Measurements from ENCODE around the gene FLOT1.
A peak's percentile ranks its signal among the peaks of the same experiment; 100 is the strongest.

The FLOT1 gene

GRCh38 chr6:30769088-30769852 is 26.8 kb upstream of the FLOT1 start (continued):
- TF ChIP-seq ZNF280D (tag by site-specific recombination; IDR thresholded peaks at IDR 0.05) (no peak), ZNF791 (tag by site-specific recombination; IDR thresholded peaks at IDR 0.05) (no peak), KLF16 (tag by site-specific recombination; IDR thresholded peaks at IDR 0.05) (no peak; the same call in 1 of the 2 replicates), ZEB2 (tag by site-specific recombination; IDR thresholded peaks at IDR 0.05) (peak; percentile 93), ZBTB8A (tag by site-specific recombination; IDR thresholded peaks at IDR 0.05) (no peak), ZBTB17 (tag by site-specific recombination; IDR thresholded peaks at IDR 0.05) (peak; percentile 78), IKZF3 (tag by site-specific recombination; IDR thresholded peaks at IDR 0.05) (0 out of 2 replicates have a peak, but pooled peaks have one; percentile 30), SALL2 (tag by site-specific recombination; IDR thresholded peaks at IDR 0.05; ENCODE audit: borderline replicate concordance) (no peak), ZNF670 (tag by site-specific recombination; IDR thresholded peaks at IDR 0.05; ENCODE audit: low read depth) (no peak), ZNF701 (tag by site-specific recombination; IDR thresholded peaks at IDR 0.05) (no peak), ZNF138 (tag by site-specific recombination; IDR thresholded peaks at IDR 0.05; ENCODE audit: borderline replicate concordance) (no peak), SP3 (tag by site-specific recombination; IDR thresholded peaks at IDR 0.05) (peak; percentile 59), ZNF549 (tag by site-specific recombination; IDR thresholded peaks at IDR 0.05) (no peak), ZNF76 (tag by site-specific recombination; IDR thresholded peaks at IDR 0.05; ENCODE audit: borderline replicate concordance, low read depth) (peak; percentile 58; the same call in 1 of the 2 replicates), TCF7L2 (IDR thresholded peaks at IDR 0.05; ENCODE audit: borderline replicate concordance, low read depth, low read length) (no peak), ZNF404 (tag by site-specific recombination; IDR thresholded peaks at IDR 0.05) (no peak), ZNF24 (tag by site-specific recombination; IDR thresholded peaks at IDR 0.05) (peak; percentile 97), ZBTB48 (tag by site-specific recombination; IDR thresholded peaks at IDR 0.05) (peak; percentile 66; the same call in 1 of the 2 replicates), KLF8 (tag by site-specific recombination; IDR thresholded peaks at IDR 0.05) (peak; percentile 80), ZNF223 (tag by site-specific recombination; IDR thresholded peaks at IDR 0.05) (no peak), ZSCAN4 (tag by site-specific recombination; IDR thresholded peaks at IDR 0.05) (no peak), ZNF114 (tag by site-specific recombination; IDR thresholded peaks at IDR 0.05) (no peak), SP2 (tag by site-specific recombination; IDR thresholded peaks at IDR 0.05) (0 out of 2 replicates have a peak, but pooled peaks have one; percentile 5), ZNF555 (tag by site-specific recombination; conservative IDR thresholded peaks at IDR 0.05) (no peak), ZNF2 (tag by site-specific recombination; IDR thresholded peaks at IDR 0.05) (0 out of 2 replicates have a peak, but pooled peaks have one; percentile 30), ZNF16 (tag by site-specific recombination; IDR thresholded peaks at IDR 0.05; ENCODE audit: low read depth) (no peak), ZNF626 (tag by site-specific recombination; IDR thresholded peaks at IDR 0.05) (no peak), ZNF274 (IDR thresholded peaks at IDR 0.05; ENCODE audit: low read length) (no peak), ZNF274 (tag by site-specific recombination; IDR thresholded peaks at IDR 0.05; ENCODE audit: borderline replicate concordance) (no peak), ZNF830 (tag by site-specific recombination; IDR thresholded peaks at IDR 0.05; ENCODE audit: low read depth) (no peak), ZNF121 (tag by site-specific recombination; IDR thresholded peaks at IDR 0.05) (no peak), ZFP37 (tag by site-specific recombination; IDR thresholded peaks at IDR 0.05) (no peak), ZNF645 (tag by site-specific recombination; IDR thresholded peaks at IDR 0.05) (no peak; the same call in 1 of the 2 replicates), ZNF785 (tag by site-specific recombination; IDR thresholded peaks at IDR 0.05) (no peak), ZNF398 (tag by site-specific recombination; IDR thresholded peaks at IDR 0.05) (peak; percentile 80)
